Liver (tissue), 9 donors: ENCODE measurements around the gene CREBBP. TPM values are rescaled to one million over a fixed set of nuclear protein-coding genes. Genes with fewer than 3 reads are reported as not detected.
A peak's percentile ranks its signal among the peaks of the same experiment; 100 is the strongest.

Source experiments
- DNase-seq: peaks from one replicate; pipeline ENCODE4 v3.0.0-alpha.2; 2017; ENCODE audit warnings: low spot score
- H3K27ac ChIP-seq, 2 donors: one replicate each; pipeline ENCODE4 v1.7.0; 2013; ENCODE audit warnings: inconsistent platforms in 2 of 2, low read length in 2 of 2, control low read depth in 1 of 2, low read depth in 1 of 2, mild to moderate bottlenecking in 1 of 2
- H3K27me3 ChIP-seq, 4 donors: one replicate each; pipeline versions ENCODE4 v1.6.1 to v1.7.0; 2013; ENCODE audit warnings: low read length in 3 of 4, inconsistent platforms in 1 of 4, mild to moderate bottlenecking in 1 of 4, moderate library complexity in 1 of 4; ENCODE audit not compliant: control insufficient read depth in 4 of 4, insufficient read depth in 4 of 4
- H3K36me3 ChIP-seq, 4 donors: one replicate each; pipeline versions ENCODE4 v1.6.1 to v1.7.0; 2013; ENCODE audit warnings: low read length in 3 of 4, mild to moderate bottlenecking in 3 of 4, low read depth in 1 of 4, moderate library complexity in 1 of 4; ENCODE audit not compliant: control insufficient read depth in 4 of 4, insufficient read depth in 3 of 4
- H3K4me1 ChIP-seq, 4 donors: one replicate each; pipeline versions ENCODE4 v1.6.1 to v1.7.0; 2013; ENCODE audit warnings: low read length in 3 of 4, mild to moderate bottlenecking in 3 of 4, moderate library complexity in 1 of 4; ENCODE audit not compliant: control insufficient read depth in 4 of 4, insufficient read depth in 4 of 4
- H3K4me3 ChIP-seq, 3 donors: one replicate each; pipeline versions ENCODE4 v1.6.1 to v1.7.0; 2013; ENCODE audit warnings: low read length in 3 of 3, control low read depth in 1 of 3, low read depth in 1 of 3, mild to moderate bottlenecking in 1 of 3
- H3K9ac ChIP-seq, 2 donors: one replicate each; pipeline ENCODE4 v1.7.0; 2013; ENCODE audit warnings: low read length in 2 of 2, mild to moderate bottlenecking in 2 of 2, moderate library complexity in 2 of 2, control low read depth in 1 of 2, low read depth in 1 of 2
- H3K9me3 ChIP-seq, 4 donors: one replicate each; pipeline versions ENCODE4 v1.6.1 to v1.7.0; 2013; ENCODE audit warnings: low read length in 3 of 4; ENCODE audit not compliant: control insufficient read depth in 4 of 4
- ATF3 ChIP-seq: IDR thresholded peaks from 2 replicates; pipeline ENCODE4 v1.6.1; 2016; ENCODE audit warnings: antibody characterized with exemption
- CTCF ChIP-seq: fragments of 150-350 bp; IDR thresholded peaks from 2 replicates; pipeline ENCODE4 v1.5.1; 2017; ENCODE audit warnings: improper control_type of control experiment, low read depth, low read length; ENCODE audit not compliant: missing input control
- EGR1 ChIP-seq, 2 donors: IDR thresholded peaks; 2 replicates each; pipeline ENCODE4 v1.6.1; 2016 to 2018; ENCODE audit warnings: antibody characterized with exemption in 2 of 2, low read depth in 2 of 2
- FOXA1 ChIP-seq: IDR thresholded peaks from 2 replicates; pipeline ENCODE4 v1.6.1; 2016; ENCODE audit warnings: antibody characterized with exemption
- FOXA2 ChIP-seq: IDR thresholded peaks from 2 replicates; pipeline ENCODE4 v1.6.1; 2016; ENCODE audit warnings: antibody characterized with exemption
- GABPA ChIP-seq, 2 donors: IDR thresholded peaks in 1 of 2; conservative IDR thresholded peaks in 1 of 2; 2 replicates each; pipeline ENCODE4 v1.6.1; 2016; ENCODE audit warnings: antibody characterized with exemption in 2 of 2, mild to moderate bottlenecking in 1 of 2, moderate library complexity in 1 of 2
- HNF4A ChIP-seq, 2 donors: conservative IDR thresholded peaks; 2 replicates each; pipeline ENCODE4 v1.6.1; 2016; ENCODE audit warnings: antibody characterized with exemption in 2 of 2, mild to moderate bottlenecking in 2 of 2
- HNF4G ChIP-seq: IDR thresholded peaks from 2 replicates; pipeline ENCODE4 v1.6.1; 2016; ENCODE audit warnings: antibody characterized with exemption
- JUND ChIP-seq, 2 donors: IDR thresholded peaks; 2 replicates each; pipeline ENCODE4 v1.6.1; 2016; ENCODE audit warnings: antibody characterized with exemption in 2 of 2
- NR2F2 ChIP-seq: IDR thresholded peaks from 2 replicates; pipeline ENCODE4 v1.6.1; 2016; ENCODE audit warnings: antibody characterized with exemption
- RAD21 ChIP-seq, 2 donors: IDR thresholded peaks; 2 replicates each; pipeline ENCODE4 v1.6.1; 2016; ENCODE audit warnings: antibody characterized with exemption in 2 of 2, mild to moderate bottlenecking in 2 of 2
- REST ChIP-seq: IDR thresholded peaks from 2 replicates; pipeline ENCODE4 v1.6.1; 2016; ENCODE audit warnings: antibody characterized with exemption, mild to moderate bottlenecking
- RXRA ChIP-seq, 2 donors: IDR thresholded peaks; 2 replicates each; pipeline ENCODE4 v1.6.1; 2017 to 2018; ENCODE audit warnings: antibody characterized with exemption in 2 of 2, mild to moderate bottlenecking in 1 of 2
- SP1 ChIP-seq: IDR thresholded peaks from 2 replicates; pipeline ENCODE4 v1.6.1; 2018; ENCODE audit warnings: antibody characterized with exemption, mild to moderate bottlenecking
- TAF1 ChIP-seq: conservative IDR thresholded peaks from 2 replicates; pipeline ENCODE4 v1.6.1; 2016; ENCODE audit warnings: antibody characterized with exemption, mild to moderate bottlenecking
- YY1 ChIP-seq: IDR thresholded peaks from 2 replicates; pipeline ENCODE4 v1.6.1; 2016; ENCODE audit warnings: antibody characterized with exemption, mild to moderate bottlenecking
- ZBTB33 ChIP-seq: IDR thresholded peaks from 2 replicates; pipeline ENCODE4 v1.6.1; 2016; ENCODE audit warnings: antibody characterized with exemption
- WGBS: extraction: QIAGEN DNeasy Blood & Tissue Kit; methylation state at CpG from one replicate; pipeline ENCODE4 v1.1.7; 2013; 5-methylcytosine and 5-hydroxymethylcytosine counted together
- polyA plus RNA-seq, 2 donors: library from polyadenylated mRNA; stranded (reverse) in 1 of 2; unstranded in 1 of 2; fragments of 200-250 nt in 1 of 2; fragments of >200 nt in 1 of 2; fragmentation: Nextera tagmentation in 1 of 2; extraction: Ambion mirVana in 1 of 2; gene quantifications; one replicate each; pipeline versions ENCODE4 v1.2.1 to v1.2.3, GENCODE V29; 2013 to 2015
- total RNA-seq, 2 donors: library from RNA; depleted of rRNA; stranded (reverse); fragments of >200 nt; gene quantifications; one replicate each; pipeline ENCODE4 v1.2.3, GENCODE V29; 2014
- TF ChIP-seq, protein P1 (sequence below): IDR thresholded peaks from 2 replicates; pipeline ENCODE4 v1.6.1; 2016; ENCODE audit warnings: antibody characterized with exemption
- donor health status: healthy.
- donor health status: healthy.
- donor health status: healthy.
- donor health status: healthy.
- donor health status: healthy.

The CREBBP gene
- total and polyA plus RNA-seq, 4 donors: 7.0 to 25.8 (median 19.5) TPM

DNA sequence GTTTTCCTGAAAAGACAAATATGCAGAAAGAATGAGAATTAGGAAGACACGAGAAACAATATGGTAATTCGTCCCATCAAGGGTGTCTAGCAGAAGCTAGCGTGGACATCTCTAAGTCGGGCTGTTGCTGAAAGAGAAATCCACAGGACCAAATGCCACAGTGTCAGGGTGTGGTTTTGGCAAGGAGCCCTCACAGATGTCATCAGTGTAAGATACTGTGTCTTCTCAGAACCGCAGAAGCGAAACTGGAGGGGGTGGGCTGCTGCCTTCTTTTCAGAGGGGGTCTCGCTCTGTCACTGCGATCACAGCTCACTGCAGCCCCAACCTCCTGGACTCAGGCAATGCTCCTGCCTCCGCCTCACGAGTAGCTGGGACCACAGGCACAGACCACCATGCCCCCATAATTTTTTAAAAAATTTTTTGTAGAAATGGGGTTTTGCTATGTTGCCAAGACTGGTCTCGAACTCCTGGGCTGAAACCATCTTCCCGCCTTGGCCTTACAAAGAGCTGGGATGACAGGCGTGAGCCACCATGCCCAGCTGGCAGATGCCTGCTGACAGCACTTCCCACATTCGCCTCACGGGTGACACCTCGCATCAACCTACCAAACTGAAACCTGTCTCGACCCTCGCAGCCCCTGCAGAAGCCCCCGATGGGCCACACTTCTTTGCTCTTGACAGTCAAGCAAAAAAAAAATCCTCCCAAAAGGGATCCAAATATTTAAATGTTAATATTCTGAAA, 189.4 kb downstream of the CREBBP start:
- Histone ChIP-seq H3K36me3 (peaks cover 0 to 13% (median 8%) of the 10 kb centered on the region in 4 donors), H3K9ac (no peak overlapping the region), H3K4me3 (no peak overlapping the region), H3K4me1 (peaks cover 10 to 30% (median 18%) of the 10 kb centered on the region in 4 donors), H3K9me3 (no peaks in the 10 kb centered on the region), H3K27ac (peak overlapping the region in 1 of 2 donors; percentile 36), H3K27me3 (no peaks in the 10 kb centered on the region)
- TF ChIP-seq EGR1 (IDR thresholded peaks at IDR 0.05; ENCODE audit: low read depth in 2 of 2): no peak
- TF ChIP-seq, protein P1, sequence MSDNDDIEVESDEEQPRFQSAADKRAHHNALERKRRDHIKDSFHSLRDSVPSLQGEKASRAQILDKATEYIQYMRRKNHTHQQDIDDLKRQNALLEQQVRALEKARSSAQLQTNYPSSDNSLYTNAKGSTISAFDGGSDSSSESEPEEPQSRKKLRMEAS: no peak
- TF ChIP-seq RXRA (IDR thresholded peaks at IDR 0.05): no peak
- TF ChIP-seq YY1: no peak
- no peak for TF ChIP-seq NR2F2
- TF ChIP-seq HNF4G: no peak
- no peak for TF ChIP-seq TAF1
- TF ChIP-seq GABPA (IDR thresholded peaks at IDR 0.05 in 1 of 2, conservative IDR thresholded peaks at IDR 0.05 in 1 of 2): no peak
- TF ChIP-seq FOXA1: no peak
- no peak for TF ChIP-seq FOXA2
- no peak for TF ChIP-seq CTCF
- no peak for TF ChIP-seq ATF3
- no peak for TF ChIP-seq ZBTB33
- no peak for TF ChIP-seq HNF4A (conservative IDR thresholded peaks at IDR 0.05)
- no peak for TF ChIP-seq REST
- TF ChIP-seq RAD21 (IDR thresholded peaks at IDR 0.05): no peak
- TF ChIP-seq JUND (IDR thresholded peaks at IDR 0.05): no peak
- TF ChIP-seq SP1: no peak
- no peak for DNase-seq
- WGBS: 87% methylated on average over 19 of the region's 19 CpGs
